Thyroid gland (tissue), 4 donors: Measurements from ENCODE around the gene CFP. TPM values are rescaled to one million over a fixed set of nuclear protein-coding genes. Genes with fewer than 3 reads are reported as not detected.

Experiments
- DNase-seq, 2 donors: peaks; one replicate each; pipeline ENCODE4 v3.0.0-alpha.2; 2019
- H3K27ac ChIP-seq, 3 donors: fragments of 200-600 bp; sonication (generic); 1 replicate in 2 of 3; 2 replicates in 1 of 3; pipeline ENCODE4 v1.5.1; 2016 to 2019; ENCODE audit warnings: mild to moderate bottlenecking in 1 of 3, moderate library complexity in 1 of 3
- H3K27me3 ChIP-seq: fragments of 200-600 bp; sonication (generic); one replicate; pipeline ENCODE4 v1.5.1; 2019
- H3K36me3 ChIP-seq, 2 donors: fragments of 200-600 bp; sonication (generic); one replicate each; pipeline ENCODE4 v1.5.1; 2016 to 2019
- H3K4me1 ChIP-seq, 2 donors: fragments of 200-600 bp; sonication (generic); one replicate each; pipeline ENCODE4 v1.5.1; 2017 to 2019
- H3K4me3 ChIP-seq, 3 donors: fragments of 200-600 bp; sonication (generic); replicated peaks in 1 of 3; 1 replicate in 2 of 3; 2 replicates in 1 of 3; pipeline ENCODE4 v1.5.1; 2016; ENCODE audit warnings: mild to moderate bottlenecking in 1 of 3
- H3K9me3 ChIP-seq: fragments of 200-600 bp; sonication (generic); one replicate; pipeline ENCODE4 v1.5.1; 2017
- CTCF ChIP-seq, 6 experiments: fragments of 200-600 bp in 3 of 6; fragments of 450-650 bp in 3 of 6; sonication (generic) in 3 of 6; IDR thresholded peaks; one replicate each; pipeline ENCODE4 v1.5.1; 2016 to 2019; ENCODE audit warnings: antibody characterized with exemption in 6 of 6, mild to moderate bottlenecking in 2 of 6, inconsistent platforms in 1 of 6, moderate library complexity in 1 of 6
- POLR2A ChIP-seq, 2 donors: fragments of 450-650 bp; IDR thresholded peaks; one replicate each; pipeline ENCODE4 v1.6.1; 2017; ENCODE audit warnings: antibody characterized with exemption in 2 of 2, mild to moderate bottlenecking in 2 of 2, moderate library complexity in 1 of 2
- WGBS, 2 donors: methylation state at CpG; one replicate each; pipeline ENCODE4 v1.1.5; 2017; 5-methylcytosine and 5-hydroxymethylcytosine counted together
- intact Hi-C: fragments of 100-400 bp; cut with DNase I; formaldehyde crosslinking; loops from one replicate; pipeline ENCODE4 v1.15.1; 2023
- total RNA-seq, 4 donors: library from RNA; depleted of rRNA; stranded (reverse); fragments of >200 nt; gene quantifications; one replicate each; pipeline ENCODE4 v1.2.3, GENCODE V29; 2016

CFP gene
- total RNA-seq, 4 donors from 2014 or later: 1.3 to 2.3 (median 1.6) TPM

GRCh38 chrX:47614618-47615017 is 15.1 kb downstream of the CFP start:
- TF ChIP-seq POLR2A (IDR thresholded peaks at IDR 0.05): no peak
- no peak for TF ChIP-seq CTCF (IDR thresholded peaks at IDR 0.05)
- no peaks in the 10 kb centered on the region for H3K4me1 ChIP-seq
- intact Hi-C loops: no loop called here
- 69 to 79% methylated on average over 2 to 3 of the region's 5 CpGs for WGBS, 2 donors
- no peak overlapping the region for H3K4me3 ChIP-seq
- no peaks in the 10 kb centered on the region for H3K36me3 ChIP-seq
- H3K9me3 ChIP-seq: no peaks in the 10 kb centered on the region
- no peaks in the 10 kb centered on the region for H3K27me3 ChIP-seq
- DNase-seq: no peak
- H3K27ac ChIP-seq: no peak overlapping the region

- 89 to 90% methylated on average over 7 to 8 of the region's 8 CpGs for WGBS, 2 donors
- DNase-seq: no peak
- intact Hi-C loops: no loop called here
- Histone ChIP-seq H3K4me1 (no peaks in the 10 kb centered on the region), H3K27ac (no peak overlapping the region), H3K27me3 (no peaks in the 10 kb centered on the region), H3K36me3 (no peaks in the 10 kb centered on the region), H3K9me3 (no peaks in the 10 kb centered on the region), H3K4me3 (no peak overlapping the region)
- no peak for TF ChIP-seq CTCF (IDR thresholded peaks at IDR 0.05)
- TF ChIP-seq POLR2A (IDR thresholded peaks at IDR 0.05): no peak
These were observed 16.6 kb downstream of the CFP start for GRCh38 chrX:47613082-47613481.

- Histone ChIP-seq H3K36me3 (no peaks in the 10 kb centered on the region), H3K27ac (no peak overlapping the region), H3K9me3 (no peaks in the 10 kb centered on the region), H3K4me3 (no peak overlapping the region), H3K27me3 (no peaks in the 10 kb centered on the region), H3K4me1 (no peaks in the 10 kb centered on the region)
- TF ChIP-seq CTCF (IDR thresholded peaks at IDR 0.05) (no peak), POLR2A (IDR thresholded peaks at IDR 0.05) (no peak)
- intact Hi-C loops: no loop called here
- no peak for DNase-seq
These were observed 17.3 kb downstream of the CFP start for GRCh38 chrX:47612418-47612817.

GRCh38 chrX:47611926-47612325 is 17.8 kb downstream of the CFP start:
- intact Hi-C loops: no loop called here
- Histone ChIP-seq H3K4me3 (no peak overlapping the region), H3K27me3 (no peaks in the 10 kb centered on the region), H3K9me3 (no peaks in the 10 kb centered on the region), H3K4me1 (no peaks in the 10 kb centered on the region), H3K27ac (no peak overlapping the region), H3K36me3 (no peaks in the 10 kb centered on the region)
- TF ChIP-seq CTCF (IDR thresholded peaks at IDR 0.05) (no peak), POLR2A (IDR thresholded peaks at IDR 0.05) (no peak)
- 100% methylated on average over 1 of the region's 2 CpGs; no CpG with 5 or more reads in 1 of the 2 donors for WGBS, 2 donors
- no peak for DNase-seq

GRCh38 chrX:47611489-47611888 is 18.2 kb downstream of the CFP start:
- DNase-seq: no peak
- intact Hi-C loops: no loop called here
- Histone ChIP-seq H3K27ac (no peak overlapping the region), H3K27me3 (no peaks in the 10 kb centered on the region), H3K4me3 (no peak overlapping the region), H3K9me3 (no peaks in the 10 kb centered on the region), H3K36me3 (no peaks in the 10 kb centered on the region), H3K4me1 (no peaks in the 10 kb centered on the region)
- WGBS, 2 donors: 83 to 95% methylated on average over 2 of the region's 2 CpGs
- TF ChIP-seq POLR2A (IDR thresholded peaks at IDR 0.05) (no peak), CTCF (IDR thresholded peaks at IDR 0.05) (no peak)
